ENCODE results near the gene BRINP2.

DNA sequence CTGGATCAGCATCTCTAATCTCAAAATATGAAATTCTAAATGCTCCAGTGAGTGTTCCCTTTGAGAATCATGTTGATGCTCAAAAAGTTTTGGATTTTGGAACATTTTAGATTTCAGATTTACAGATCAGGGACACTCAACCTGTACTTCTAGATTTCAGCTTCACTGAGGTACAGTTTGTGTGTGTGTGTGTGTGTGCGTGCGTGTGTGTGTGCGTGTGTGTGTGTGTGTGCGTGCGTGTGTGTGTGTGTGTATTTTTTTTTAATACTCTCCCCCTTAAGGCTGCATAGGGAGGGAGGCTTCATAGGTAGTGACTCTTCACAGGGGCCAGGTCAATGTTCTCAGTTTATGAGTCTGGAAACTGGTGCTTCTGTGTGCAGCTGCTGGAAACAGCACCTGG, 77.5 kb downstream of the BRINP2 start:
- no peak for TF ChIP-seq POLR2AphosphoS5 (IDR thresholded peaks at IDR 0.05; ENCODE audit: low read depth)
- TF ChIP-seq, protein P1, sequence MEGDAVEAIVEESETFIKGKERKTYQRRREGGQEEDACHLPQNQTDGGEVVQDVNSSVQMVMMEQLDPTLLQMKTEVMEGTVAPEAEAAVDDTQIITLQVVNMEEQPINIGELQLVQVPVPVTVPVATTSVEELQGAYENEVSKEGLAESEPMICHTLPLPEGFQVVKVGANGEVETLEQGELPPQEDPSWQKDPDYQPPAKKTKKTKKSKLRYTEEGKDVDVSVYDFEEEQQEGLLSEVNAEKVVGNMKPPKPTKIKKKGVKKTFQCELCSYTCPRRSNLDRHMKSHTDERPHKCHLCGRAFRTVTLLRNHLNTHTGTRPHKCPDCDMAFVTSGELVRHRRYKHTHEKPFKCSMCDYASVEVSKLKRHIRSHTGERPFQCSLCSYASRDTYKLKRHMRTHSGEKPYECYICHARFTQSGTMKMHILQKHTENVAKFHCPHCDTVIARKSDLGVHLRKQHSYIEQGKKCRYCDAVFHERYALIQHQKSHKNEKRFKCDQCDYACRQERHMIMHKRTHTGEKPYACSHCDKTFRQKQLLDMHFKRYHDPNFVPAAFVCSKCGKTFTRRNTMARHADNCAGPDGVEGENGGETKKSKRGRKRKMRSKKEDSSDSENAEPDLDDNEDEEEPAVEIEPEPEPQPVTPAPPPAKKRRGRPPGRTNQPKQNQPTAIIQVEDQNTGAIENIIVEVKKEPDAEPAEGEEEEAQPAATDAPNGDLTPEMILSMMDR (IDR thresholded peaks at IDR 0.05; ENCODE audit: insufficient read depth, low read length), result no peak
- TF ChIP-seq, protein P2, sequence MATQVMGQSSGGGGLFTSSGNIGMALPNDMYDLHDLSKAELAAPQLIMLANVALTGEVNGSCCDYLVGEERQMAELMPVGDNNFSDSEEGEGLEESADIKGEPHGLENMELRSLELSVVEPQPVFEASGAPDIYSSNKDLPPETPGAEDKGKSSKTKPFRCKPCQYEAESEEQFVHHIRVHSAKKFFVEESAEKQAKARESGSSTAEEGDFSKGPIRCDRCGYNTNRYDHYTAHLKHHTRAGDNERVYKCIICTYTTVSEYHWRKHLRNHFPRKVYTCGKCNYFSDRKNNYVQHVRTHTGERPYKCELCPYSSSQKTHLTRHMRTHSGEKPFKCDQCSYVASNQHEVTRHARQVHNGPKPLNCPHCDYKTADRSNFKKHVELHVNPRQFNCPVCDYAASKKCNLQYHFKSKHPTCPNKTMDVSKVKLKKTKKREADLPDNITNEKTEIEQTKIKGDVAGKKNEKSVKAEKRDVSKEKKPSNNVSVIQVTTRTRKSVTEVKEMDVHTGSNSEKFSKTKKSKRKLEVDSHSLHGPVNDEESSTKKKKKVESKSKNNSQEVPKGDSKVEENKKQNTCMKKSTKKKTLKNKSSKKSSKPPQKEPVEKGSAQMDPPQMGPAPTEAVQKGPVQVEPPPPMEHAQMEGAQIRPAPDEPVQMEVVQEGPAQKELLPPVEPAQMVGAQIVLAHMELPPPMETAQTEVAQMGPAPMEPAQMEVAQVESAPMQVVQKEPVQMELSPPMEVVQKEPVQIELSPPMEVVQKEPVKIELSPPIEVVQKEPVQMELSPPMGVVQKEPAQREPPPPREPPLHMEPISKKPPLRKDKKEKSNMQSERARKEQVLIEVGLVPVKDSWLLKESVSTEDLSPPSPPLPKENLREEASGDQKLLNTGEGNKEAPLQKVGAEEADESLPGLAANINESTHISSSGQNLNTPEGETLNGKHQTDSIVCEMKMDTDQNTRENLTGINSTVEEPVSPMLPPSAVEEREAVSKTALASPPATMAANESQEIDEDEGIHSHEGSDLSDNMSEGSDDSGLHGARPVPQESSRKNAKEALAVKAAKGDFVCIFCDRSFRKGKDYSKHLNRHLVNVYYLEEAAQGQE (IDR thresholded peaks at IDR 0.05; ENCODE audit: insufficient replicate concordance, low read depth), result no peak
- no peak for TF ChIP-seq GABPA (IDR thresholded peaks at IDR 0.05; ENCODE audit: low read depth)
- no peak for TF ChIP-seq SPI1 (IDR thresholded peaks at IDR 0.05; ENCODE audit: borderline replicate concordance, low read depth)

All from HL-60 (cell line).